Kidney (tissue), 14 donors: ENCODE data around the gene OAF. TPM values are rescaled to one million over a fixed set of nuclear protein-coding genes. Genes with fewer than 3 reads are reported as not detected.

ENCODE experiments used
- DNase-seq, 5 donors: peaks; one replicate each; pipeline ENCODE4 v3.0.0-alpha.2; 2013 to 2020
- FAIRE-seq: peaks from 2 replicates; lab custom pipeline; 2012; peaks lifted over from hg19 to GRCh38; lab: Jason Lieb, UNC
- H3K27ac ChIP-seq, 2 donors: one replicate each; pipeline ENCODE4 v1.7.0; 2013; ENCODE audit warnings: low read depth in 2 of 2, low read length in 2 of 2, inconsistent platforms in 1 of 2
- H3K27me3 ChIP-seq: one replicate; pipeline ENCODE4 v1.7.1; 2013; ENCODE audit warnings: low read length, inconsistent platforms; ENCODE audit not compliant: control insufficient read depth, insufficient read depth
- H3K36me3 ChIP-seq, 3 donors: one replicate each; pipeline versions ENCODE4 v1.7.0 to v1.7.1; 2013; ENCODE audit warnings: low read length in 3 of 3, control low read depth in 1 of 3, inconsistent platforms in 1 of 3; ENCODE audit not compliant: insufficient read depth in 3 of 3, control insufficient read depth in 2 of 3
- H3K4me1 ChIP-seq, 3 donors: one replicate each; pipeline versions ENCODE4 v1.7.0 to v1.7.1; 2013; ENCODE audit warnings: low read length in 3 of 3, inconsistent platforms in 1 of 3, low read depth in 1 of 3; ENCODE audit not compliant: control insufficient read depth in 2 of 3, insufficient read depth in 2 of 3
- H3K4me3 ChIP-seq, 3 donors: one replicate each; pipeline versions ENCODE4 v1.7.0 to v1.8.1; 2013; ENCODE audit warnings: low read length in 3 of 3, control low read depth in 1 of 3, inconsistent platforms in 1 of 3
- H3K9ac ChIP-seq, 3 donors: one replicate each; pipeline versions ENCODE4 v1.7.0 to v1.7.1; 2013; ENCODE audit warnings: low read length in 3 of 3, control low read depth in 1 of 3, inconsistent platforms in 1 of 3
- H3K9me3 ChIP-seq, 3 donors: one replicate each; pipeline versions ENCODE4 v1.7.0 to v1.7.1; 2013; ENCODE audit warnings: low read length in 3 of 3, control low read depth in 1 of 3, inconsistent platforms in 1 of 3; ENCODE audit not compliant: control insufficient read depth in 2 of 3, insufficient read depth in 1 of 3
- CTCF ChIP-seq: IDR thresholded peaks from 3 replicates; pipeline ENCODE4 v1.5.1; 2012; ENCODE audit warnings: mild to moderate bottlenecking, moderate library complexity, borderline replicate concordance; ENCODE audit not compliant: insufficient read depth; ENCODE audit errors: extremely low read depth
- intact Hi-C: fragments of 100-400 bp; cut with DNase I; formaldehyde crosslinking; loops from one replicate; pipeline ENCODE4 v1.11.1; 2022
- polyA plus RNA-seq: library from polyadenylated mRNA; stranded (reverse); fragments of 350-450 nt; fragmentation: Illumina TruSeq; extraction: RNeasy Lipid Tissue Mini Kit (QIAGEN cat#74804); gene quantifications from one replicate; pipeline ENCODE4 v1.2.3, GENCODE V29; 2014; ENCODE audit warnings: low read depth, low replicate concordance; ENCODE audit not compliant: insufficient read depth
- total RNA-seq: library from RNA; stranded (reverse); fragmentation: NEBNext Ultra II Directional; extraction: Animal tissue kit (Norgen Biotek cat#: 25700); gene quantifications from one replicate; pipeline ENCODE4 v1.2.1, GENCODE V29; 2021
- donor health status: control.
- donor health status: control.
- donor health status: control.
- donor health status: control.
- donor health status: control.
- donor health status: DM: yes; HTN: yes; CAD: no.
- donor health status: Normal renal cell carcinoma (clear cell type).

The OAF gene
- total and polyA plus RNA-seq, 2 donors from 2014 or later = 48.2 to 78.1 TPM

DNA sequence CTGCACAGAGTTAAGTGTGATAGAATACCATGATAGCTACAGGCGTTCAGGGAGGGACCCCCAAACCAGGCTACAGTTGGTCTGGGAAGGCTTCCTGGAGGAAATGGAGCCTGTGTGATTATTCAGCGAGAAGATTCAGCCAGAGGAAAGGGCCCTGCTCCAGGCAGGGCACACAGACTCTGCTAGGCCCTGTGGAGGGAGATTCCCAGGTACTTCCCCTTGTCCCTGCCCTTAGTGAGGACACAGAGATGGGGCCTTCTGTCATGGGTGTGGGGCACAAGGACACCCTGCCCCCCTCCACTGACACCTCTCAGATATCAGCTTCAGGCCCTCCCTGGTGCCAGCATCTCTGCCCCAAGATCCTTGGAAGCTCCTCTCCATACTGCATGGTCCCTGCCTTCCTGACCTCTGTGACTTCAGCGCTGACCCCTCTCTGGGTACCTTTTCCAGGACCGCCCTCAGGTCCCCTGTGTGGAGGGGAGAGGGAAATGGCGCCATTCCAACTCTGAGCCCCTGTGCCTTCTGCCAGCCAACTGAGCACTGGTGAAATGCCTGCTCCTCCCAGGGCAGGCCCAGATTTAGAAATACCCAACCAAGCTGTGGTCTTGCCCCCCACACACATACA lies 16.5 kb downstream of the OAF start:
- H3K27me3 ChIP-seq = no peaks in the 10 kb centered on the region
- peaks cover 0 to 7% (median 6%) of the 10 kb centered on the region in 3 donors for H3K36me3 ChIP-seq
- no peak for TF ChIP-seq CTCF
- H3K9ac ChIP-seq = no peak overlapping the region
- H3K4me3 ChIP-seq = no peak overlapping the region
- FAIRE-seq = no peak
- peak in 2 of 5 donors; percentile 31 to 45 for DNase-seq
- H3K4me1 ChIP-seq = peaks cover 0 to 5% (median 0%) of the 10 kb centered on the region in 3 donors
- intact Hi-C loops = loop anchor here (5.0 kb wide), 1 partner anchor 55 kb away; no protein-coding TSS in a partner anchor
- H3K9me3 ChIP-seq = no peaks in the 10 kb centered on the region
- no peak overlapping the region for H3K27ac ChIP-seq

GRCh38 chr11:120228794-120229384 lies 18.1 kb downstream of the OAF start:
- Histone ChIP-seq H3K9ac (no peak overlapping the region), H3K9me3 (no peaks in the 10 kb centered on the region), H3K36me3 (peaks cover 0 to 6% (median 5%) of the 10 kb centered on the region in 3 donors), H3K27ac (no peak overlapping the region), H3K4me3 (no peak overlapping the region), H3K27me3 (no peaks in the 10 kb centered on the region), H3K4me1 (peaks cover 0 to 5% (median 0%) of the 10 kb centered on the region in 3 donors)
- FAIRE-seq (no peak), DNase-seq (peak in 1 of 5 donors; percentile 72)
- intact Hi-C loops = loop anchor here (5.0 kb wide), 1 partner anchor 57 kb away; no protein-coding TSS in a partner anchor
- no peak for TF ChIP-seq CTCF

DNA sequence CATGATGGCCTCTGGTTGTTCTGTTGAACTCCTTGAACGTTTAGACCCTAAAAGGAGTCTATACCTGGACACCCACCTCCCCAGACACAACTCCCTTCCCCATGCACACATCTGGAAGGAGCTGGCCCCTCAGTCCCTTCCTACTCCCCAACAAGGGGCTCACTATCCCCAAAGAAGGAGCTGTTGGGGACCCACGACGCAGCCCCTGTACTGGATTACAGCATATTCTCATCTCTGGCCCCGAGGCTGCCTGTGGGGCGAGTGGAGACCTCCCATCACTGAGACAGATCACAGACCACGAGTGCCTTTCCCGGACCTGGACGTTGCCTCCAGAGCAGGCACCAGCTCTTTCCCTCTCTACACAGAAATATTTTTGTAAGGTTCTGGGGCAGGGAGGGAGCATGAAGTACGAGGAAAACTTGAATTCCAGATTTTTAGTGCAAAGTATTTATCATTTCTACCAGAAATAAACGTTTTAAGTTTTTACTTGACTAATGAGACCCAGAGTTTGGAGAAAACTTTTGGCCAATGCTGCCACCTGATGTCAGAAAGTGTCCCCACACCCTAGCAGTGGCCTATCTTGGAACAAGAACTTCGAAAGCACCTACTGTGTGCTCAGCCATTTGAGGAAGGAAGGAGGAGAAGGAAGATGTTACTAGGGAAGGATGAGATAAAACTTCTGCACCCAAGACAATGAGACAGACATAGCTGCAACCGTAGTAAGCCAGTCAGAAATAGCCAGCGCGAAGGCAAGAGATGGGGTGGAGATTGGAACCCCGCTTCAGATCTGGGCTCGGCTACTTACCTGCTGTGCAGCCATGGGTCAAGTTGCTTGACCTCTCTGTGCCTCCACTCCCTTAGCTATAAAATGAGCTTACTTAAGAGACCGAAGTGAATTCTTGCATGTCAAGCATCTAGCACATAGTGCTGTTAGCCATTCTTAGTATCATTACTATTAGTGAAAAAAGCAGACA lies 18.9 kb downstream of the OAF start:
- peaks cover 0 to 5% (median 0%) of the 10 kb centered on the region in 3 donors for H3K4me1 ChIP-seq
- peaks cover 0 to 6% (median 3%) of the 10 kb centered on the region in 3 donors for H3K36me3 ChIP-seq
- no peak overlapping the region for H3K27ac ChIP-seq
- peak; percentile 69 for TF ChIP-seq CTCF
- H3K27me3 ChIP-seq = no peaks in the 10 kb centered on the region
- intact Hi-C loops = loop anchor here (5.0 kb wide), 1 partner anchor 57 kb away; no protein-coding TSS in a partner anchor
- DNase-seq = peak in 2 of 5 donors; percentile 49 to 62
- no peaks in the 10 kb centered on the region for H3K9me3 ChIP-seq
- H3K9ac ChIP-seq = no peak overlapping the region
- H3K4me3 ChIP-seq = no peak overlapping the region
- peak; percentile 32 for FAIRE-seq
